Measurements from ENCODE around the gene FAM13A. TPM values are rescaled to one million over a fixed set of nuclear protein-coding genes. Genes with fewer than 3 reads are reported as not detected.

FAM13A gene
- polyA plus RNA-seq, 1 experiment: 9.5 TPM

- H3K27me3 ChIP-seq (ENCODE audit: control insufficient read depth, insufficient read depth, low read length): no peaks in the 10 kb centered on the region
- CTCF ChIA-PET: interaction anchor here (0.7 kb wide), 1 partner anchor 16 kb away, joined by 3 read pairs; no protein-coding TSS in a partner anchor
- POLR2A ChIA-PET: no interaction called here
These were observed 80.3 kb downstream of the FAM13A start for GRCh38 chr4:88976775-88977035.

GRCh38 chr4:88975958-88976774, 80.8 kb downstream of the FAM13A start:
- Histone ChIP-seq H3K36me3 (ENCODE audit: control insufficient read depth, insufficient read depth, low read length) (no peaks in the 10 kb centered on the region), H3K4me3 (ENCODE audit: low read depth, low read length) (no peak overlapping the region), H3K27me3 (ENCODE audit: control insufficient read depth, insufficient read depth, low read length) (no peaks in the 10 kb centered on the region)
- POLR2A ChIA-PET: no interaction called here
- DNase-seq (ENCODE audit: low read depth): peak; percentile 11
- no peak for TF ChIP-seq CTCF (IDR thresholded peaks at IDR 0.05; ENCODE audit: insufficient read depth, low read depth, low read length)
- CTCF ChIA-PET: interaction anchor here (0.7 kb wide), 1 partner anchor 16 kb away, joined by 3 read pairs; no protein-coding TSS in a partner anchor

More at GRCh38 chr4:88976775-88977035, 80.3 kb downstream of the FAM13A start:
- no peak for DNase-seq (ENCODE audit: low read depth)
- Histone ChIP-seq H3K4me3 (ENCODE audit: low read depth, low read length) (no peak overlapping the region), H3K36me3 (ENCODE audit: control insufficient read depth, insufficient read depth, low read length) (no peaks in the 10 kb centered on the region)
- no peak for TF ChIP-seq CTCF (IDR thresholded peaks at IDR 0.05; ENCODE audit: insufficient read depth, low read depth, low read length)

DNA sequence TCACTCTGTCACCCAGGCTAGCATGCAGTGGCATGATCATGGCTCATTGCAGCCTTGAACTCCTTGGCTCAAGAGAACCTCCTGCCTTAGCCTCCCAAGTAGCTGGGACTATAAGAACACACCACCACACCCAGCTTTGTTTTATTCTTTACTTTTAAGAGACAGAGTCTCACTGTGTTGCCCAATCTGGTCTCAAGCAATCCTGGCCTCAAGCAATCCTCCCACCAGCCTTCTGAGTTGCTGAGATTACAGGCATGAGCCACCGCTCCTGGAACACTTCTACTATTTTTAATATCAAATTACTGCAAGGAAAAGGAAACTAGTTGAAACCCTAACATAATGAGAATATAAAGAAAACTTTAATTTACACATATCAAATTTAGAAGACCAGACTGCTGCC, 85.4 kb downstream of the FAM13A start:
- Histone ChIP-seq H3K27me3 (ENCODE audit: control insufficient read depth, insufficient read depth, low read length) (no peaks in the 10 kb centered on the region), H3K36me3 (ENCODE audit: control insufficient read depth, insufficient read depth, low read length) (no peaks in the 10 kb centered on the region), H3K4me3 (ENCODE audit: low read depth, low read length) (no peak overlapping the region)
- no peak for DNase-seq (ENCODE audit: low read depth)
- no peak for TF ChIP-seq CTCF (IDR thresholded peaks at IDR 0.05; ENCODE audit: insufficient read depth, low read depth, low read length)
- CTCF ChIA-PET: interaction anchor here (0.6 kb wide), 1 partner anchor 17 kb away, joined by 3 read pairs; no protein-coding TSS in a partner anchor
- POLR2A ChIA-PET: no interaction called here

- CTCF ChIA-PET: no interaction called here
- POLR2A ChIA-PET: no interaction called here
- Histone ChIP-seq H3K36me3 (ENCODE audit: control insufficient read depth, insufficient read depth, low read length) (no peaks in the 10 kb centered on the region), H3K27me3 (ENCODE audit: control insufficient read depth, insufficient read depth, low read length) (no peaks in the 10 kb centered on the region), H3K4me3 (ENCODE audit: low read depth, low read length) (no peak overlapping the region)
- no peak for DNase-seq (ENCODE audit: low read depth)
- no peak for TF ChIP-seq CTCF (IDR thresholded peaks at IDR 0.05; ENCODE audit: insufficient read depth, low read depth, low read length)
These were observed 87.2 kb downstream of the FAM13A start for GRCh38 chr4:88969746-88970145.

GRCh38 chr4:88969271-88969670, 87.7 kb downstream of the FAM13A start:
- no peak for DNase-seq (ENCODE audit: low read depth)
- TF ChIP-seq CTCF (IDR thresholded peaks at IDR 0.05; ENCODE audit: insufficient read depth, low read depth, low read length): no peak
- Histone ChIP-seq H3K36me3 (ENCODE audit: control insufficient read depth, insufficient read depth, low read length) (no peaks in the 10 kb centered on the region), H3K27me3 (ENCODE audit: control insufficient read depth, insufficient read depth, low read length) (no peaks in the 10 kb centered on the region), H3K4me3 (ENCODE audit: low read depth, low read length) (no peak overlapping the region)
- ChIA-PET POLR2A (no interaction called here), CTCF (no interaction called here)

Measured in BJ (cell line).